Fibroblast of skin of right quadriceps (primary cell): ENCODE measurements around the gene FPR3.
"Not testable (repeated sequence)": the region's sequence is repeated elsewhere in the genome, so short reads cannot be mapped to it uniquely, and the experiment has no call there.

ENCODE experiments used
- DNase-seq: peaks from one replicate; pipeline ENCODE4 v3.0.0-alpha.2; 2013

The FPR3 gene

DNA sequence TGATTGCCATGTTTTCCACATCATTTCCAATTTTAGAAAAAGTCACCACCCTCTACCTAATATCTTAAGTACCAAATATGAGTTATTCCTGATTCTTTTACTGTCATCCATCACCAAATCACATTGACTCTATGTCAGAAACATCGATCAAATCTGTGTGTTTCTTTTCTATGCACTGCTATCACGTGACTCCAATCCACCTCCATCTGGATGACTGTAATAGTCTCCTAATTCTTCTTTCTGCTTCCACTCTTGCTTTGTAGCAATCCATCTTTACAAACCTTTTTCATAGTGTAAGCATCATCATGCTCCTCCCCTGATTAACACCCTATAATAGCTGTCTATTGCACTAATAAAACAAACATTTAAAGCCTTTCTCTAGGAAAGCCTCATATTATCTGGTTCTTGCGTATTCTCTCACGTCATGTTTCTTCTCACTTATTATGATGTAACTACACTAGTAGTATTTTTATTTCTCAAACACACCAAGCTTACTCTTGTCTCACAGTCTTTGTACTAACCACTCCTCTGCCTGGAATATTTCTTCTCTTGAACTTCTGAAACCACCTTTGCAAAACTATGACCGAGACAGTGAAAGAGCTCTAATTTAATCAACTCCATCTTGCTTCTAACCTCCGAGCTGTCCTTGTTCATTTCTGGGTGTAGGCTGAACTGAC is 10.7 kb upstream of the FPR3 start:
- no peak for DNase-seq

DNA sequence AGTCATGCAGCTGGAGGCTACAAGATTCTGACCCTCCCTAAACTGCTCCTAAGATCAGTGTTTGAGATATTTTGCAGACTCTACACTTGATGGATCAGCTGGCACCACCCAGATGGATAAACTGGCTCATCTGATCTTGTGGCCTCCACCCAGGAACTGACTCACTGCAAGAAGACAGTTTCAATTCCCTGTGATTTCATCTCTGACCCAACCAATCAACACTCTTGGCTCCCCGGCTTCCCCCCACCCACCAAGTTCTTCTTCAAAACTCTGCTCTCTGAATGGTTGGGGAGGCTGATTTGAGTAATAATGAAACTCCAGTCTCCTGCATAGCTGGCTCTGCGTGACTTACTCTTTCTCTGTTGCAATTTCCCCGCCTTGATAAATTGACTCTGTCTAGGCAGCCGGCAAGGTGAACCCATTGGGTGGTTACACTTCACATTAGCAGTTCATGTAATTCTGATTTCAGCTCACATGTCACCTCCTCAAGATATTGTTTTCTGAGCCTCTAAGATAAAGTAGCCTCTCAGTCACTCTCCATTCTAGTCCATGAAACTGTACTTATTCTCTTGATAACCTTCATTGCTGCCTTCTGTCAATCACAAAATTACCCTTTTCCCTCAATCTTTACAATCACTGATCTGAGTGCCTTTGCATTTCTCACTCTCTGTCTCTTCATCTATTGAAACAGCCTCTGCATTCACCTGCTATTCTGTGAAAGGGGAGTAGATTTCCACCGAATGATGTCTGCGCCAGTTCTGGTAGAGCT is 9.9 kb upstream of the FPR3 start:
- peak; percentile 22 for DNase-seq

DNA sequence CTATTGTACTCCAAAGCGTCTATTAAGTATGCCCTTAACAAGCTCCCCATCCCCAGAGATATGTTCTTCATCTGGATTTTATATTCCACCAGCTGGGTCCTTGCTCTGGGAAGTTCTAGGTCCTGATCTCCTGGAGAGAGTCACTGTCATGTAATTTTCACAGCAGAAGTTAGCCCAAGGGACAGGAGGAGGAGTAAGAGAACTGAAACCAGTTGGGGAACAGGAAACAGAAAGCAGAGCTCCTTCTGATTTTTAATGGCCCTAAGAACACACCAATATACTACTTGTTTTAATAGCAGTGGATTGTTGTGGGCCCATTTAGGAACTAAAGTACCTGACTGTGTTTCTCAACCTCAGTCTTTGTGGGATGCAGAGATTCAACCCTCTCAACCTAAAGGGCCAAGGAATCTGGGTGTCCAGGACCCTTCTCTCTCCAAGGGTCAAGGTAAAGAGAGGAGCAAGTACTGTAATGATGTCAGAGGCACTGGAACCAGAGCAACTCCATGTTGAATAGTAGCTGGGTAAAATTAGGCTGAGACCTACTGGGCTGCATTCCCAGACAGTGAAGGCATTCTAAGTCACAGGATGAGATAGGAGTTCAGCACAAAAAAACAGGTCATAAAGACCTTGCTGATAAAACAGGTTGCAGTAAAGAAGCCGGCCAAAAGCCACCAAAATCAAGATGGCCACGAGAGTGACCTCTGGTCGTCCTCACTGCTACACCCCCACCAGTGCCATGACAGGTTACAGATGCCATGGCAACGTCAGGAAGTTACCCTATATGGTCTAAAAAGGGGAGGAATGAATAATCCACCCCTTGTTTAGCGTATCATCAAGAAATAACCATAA is 8.1 kb upstream of the FPR3 start:
- DNase-seq = no peak

DNA sequence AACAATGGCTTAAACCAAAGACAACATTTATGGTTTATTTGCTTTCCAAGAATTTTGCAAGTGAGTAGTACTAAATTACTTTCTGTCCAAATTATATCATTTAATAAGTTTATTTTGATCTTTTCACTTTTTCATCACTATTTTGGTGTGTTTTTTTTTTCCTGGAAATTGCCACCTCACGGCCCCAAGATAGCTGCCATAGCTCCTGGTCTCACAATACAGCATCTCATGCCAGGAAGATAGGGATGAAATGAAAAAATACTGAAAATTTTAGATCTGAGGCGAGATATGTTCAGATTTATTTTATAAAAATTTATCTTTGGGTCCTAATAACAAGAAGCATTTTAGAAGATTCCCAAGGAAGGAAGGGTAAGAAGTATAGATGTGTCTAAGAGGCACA is 6.9 kb upstream of the FPR3 start:
- DNase-seq = no peak

- DNase-seq = no peak
Observed at GRCh38 chr19:51789061-51789795, 5.7 kb upstream of the FPR3 start.

DNA sequence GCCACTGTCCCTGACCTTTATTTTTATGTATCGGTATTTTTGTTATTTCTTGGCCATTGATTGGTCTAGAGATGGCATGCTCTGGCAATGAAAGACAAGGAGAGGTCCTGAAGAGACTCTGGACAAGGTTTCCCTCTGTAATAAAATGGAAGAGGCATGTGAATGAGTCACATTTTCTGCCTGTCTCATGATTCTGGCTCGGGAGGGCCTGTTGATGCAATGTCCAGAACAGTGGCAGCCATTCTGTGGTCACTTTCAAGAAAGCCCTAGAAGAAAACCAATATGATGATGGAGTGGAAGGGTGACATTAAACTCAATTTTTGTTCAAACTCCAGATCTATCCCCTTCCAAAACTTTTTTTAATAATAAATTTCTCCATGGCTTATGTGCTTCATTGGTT is 2.0 kb upstream of the FPR3 start:
- DNase-seq = no peak

- no peak for DNase-seq
Observed at GRCh38 chr19:51793994-51794393, 963 bp upstream of the FPR3 start.

DNA sequence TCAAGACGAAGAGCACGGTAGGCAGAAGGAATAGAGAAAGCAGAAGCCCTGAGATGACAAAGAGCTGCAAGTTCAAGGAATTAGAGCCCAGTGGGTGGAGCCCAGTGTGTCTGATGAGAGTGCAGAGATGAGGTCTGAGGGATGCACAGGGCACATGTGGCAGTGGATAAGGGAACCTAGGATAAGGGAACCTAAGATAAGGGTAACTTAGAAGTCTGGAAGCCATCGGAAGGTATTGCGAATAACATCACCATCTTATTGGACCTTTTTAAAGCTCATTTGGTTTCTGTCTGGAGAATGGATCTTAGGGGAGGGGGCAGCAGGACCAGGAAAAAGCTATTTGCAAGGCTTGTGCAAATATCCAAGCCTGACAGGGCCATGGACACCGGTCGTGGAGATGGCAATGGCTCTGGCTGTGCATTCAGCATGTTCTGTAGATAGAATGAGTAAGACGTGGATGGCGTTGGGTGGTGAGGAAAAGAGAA is 1.3 kb downstream of the FPR3 start:
- no peak for DNase-seq

DNA sequence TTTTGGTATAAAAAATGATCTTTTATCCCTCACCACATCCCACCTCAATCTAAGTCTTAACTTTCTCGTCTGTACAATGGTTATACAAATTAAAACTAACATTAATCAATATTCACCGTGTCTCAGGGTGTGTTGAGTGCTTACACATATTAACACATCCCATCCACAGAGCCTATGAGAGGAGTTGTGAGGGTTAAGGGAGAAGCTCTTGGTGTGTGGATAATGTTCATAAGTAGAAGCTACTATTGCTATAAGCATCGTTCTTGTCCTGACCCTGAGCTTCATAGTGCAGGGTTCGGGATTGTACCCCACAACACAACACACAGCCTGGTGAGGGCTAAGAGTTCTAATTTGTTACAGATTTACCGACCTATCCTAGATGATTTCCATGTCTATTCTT is 2.5 kb downstream of the FPR3 start:
- DNase-seq = no peak

DNA sequence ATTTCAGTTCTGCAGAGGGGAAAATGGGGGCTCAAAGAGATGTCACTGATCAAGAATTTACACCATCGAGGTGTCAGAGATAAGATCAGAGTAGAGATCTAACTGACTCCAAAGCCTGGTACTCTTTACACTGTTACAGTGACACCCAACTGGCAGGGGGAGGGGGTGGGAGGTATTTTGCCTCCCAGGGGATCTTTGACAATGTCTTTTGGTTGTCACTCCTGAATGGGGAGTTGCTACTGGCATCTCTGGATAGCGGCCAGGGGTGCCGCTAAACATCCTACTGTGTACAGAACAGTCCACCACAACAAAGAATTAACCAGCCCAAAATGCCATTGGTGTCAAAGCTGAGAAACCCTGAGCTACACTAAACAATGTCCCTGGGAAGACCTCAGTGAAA is 3.1 kb downstream of the FPR3 start:
- DNase-seq = no peak

DNA sequence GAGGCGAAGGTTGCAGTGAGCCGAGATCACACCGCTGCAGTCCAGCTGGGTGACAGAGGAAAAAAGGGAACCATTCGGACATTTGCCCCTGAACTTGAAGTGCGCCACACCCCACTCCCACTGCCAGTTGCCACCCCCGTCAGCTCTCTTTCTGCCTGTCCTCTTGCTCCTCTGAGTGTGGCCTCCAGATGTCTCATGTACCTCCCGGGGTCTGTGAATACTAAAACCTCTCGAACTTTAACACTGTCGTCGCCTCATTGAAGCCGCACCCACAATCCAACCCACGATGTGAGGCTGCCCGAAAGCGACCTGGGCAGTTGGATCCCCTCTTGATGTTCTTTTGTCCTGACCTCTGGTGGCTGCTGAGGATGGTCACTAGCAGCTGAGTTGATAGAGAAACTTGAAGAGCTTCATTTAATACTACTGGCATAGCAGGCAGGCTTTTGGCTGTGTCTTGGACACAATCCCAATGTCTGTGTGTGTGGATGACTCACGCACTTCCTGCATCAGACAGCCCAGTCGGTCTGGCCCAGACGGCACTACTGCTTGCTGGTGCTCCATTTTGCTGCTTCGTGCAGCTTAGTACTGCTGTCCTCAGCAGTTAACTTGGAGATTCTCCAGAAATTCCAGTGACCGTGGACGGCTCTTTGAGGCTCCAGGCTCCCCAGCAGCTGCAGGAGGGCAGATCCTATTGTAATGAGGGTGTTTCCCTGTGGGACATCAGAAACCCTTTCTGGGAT is 4.2 kb downstream of the FPR3 start:
- peak; percentile 90 for DNase-seq

GRCh38 chr19:51799774-51800472 is 5.0 kb downstream of the FPR3 start:
- no peak for DNase-seq

DNA sequence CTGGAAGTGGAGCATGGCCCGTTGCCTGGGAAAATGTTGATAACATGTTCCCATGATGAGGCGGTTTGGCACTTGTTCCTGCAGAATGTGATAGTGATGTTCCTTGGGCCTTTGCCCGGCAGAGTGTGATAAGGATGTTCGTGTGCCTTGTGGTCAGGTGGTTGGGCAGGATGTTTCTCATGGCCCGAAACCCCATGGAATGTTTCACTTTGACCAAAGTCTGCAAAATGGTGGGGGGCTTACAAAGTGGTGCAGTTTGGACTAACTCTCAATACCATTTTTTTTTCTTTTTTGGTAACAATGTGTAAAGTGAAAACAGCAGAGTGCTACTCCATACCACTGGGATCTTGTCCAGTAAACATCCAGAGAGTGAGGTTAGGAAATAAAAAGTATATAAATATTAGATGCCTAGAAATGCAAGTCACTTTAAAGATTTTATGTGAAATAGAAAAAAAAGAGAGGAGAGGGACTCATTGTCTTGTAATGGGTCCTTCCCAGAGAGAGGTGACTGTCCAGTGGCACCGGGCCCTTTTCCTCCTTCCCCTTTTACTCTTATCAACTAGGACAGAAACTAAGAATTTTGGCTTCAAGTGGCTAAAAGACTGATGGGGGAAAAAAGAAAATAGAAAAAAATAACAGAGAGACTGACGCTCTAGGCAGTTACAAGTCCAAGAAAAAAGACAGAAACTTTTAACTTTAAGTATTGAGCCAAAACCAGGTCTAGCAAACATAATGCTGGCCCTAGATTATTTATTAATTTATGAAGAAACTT is 5.7 kb downstream of the FPR3 start:
- DNase-seq = peak; percentile 3

- no peak for DNase-seq
Observed at GRCh38 chr19:51802775-51803174, 7.8 kb downstream of the FPR3 start.

DNA sequence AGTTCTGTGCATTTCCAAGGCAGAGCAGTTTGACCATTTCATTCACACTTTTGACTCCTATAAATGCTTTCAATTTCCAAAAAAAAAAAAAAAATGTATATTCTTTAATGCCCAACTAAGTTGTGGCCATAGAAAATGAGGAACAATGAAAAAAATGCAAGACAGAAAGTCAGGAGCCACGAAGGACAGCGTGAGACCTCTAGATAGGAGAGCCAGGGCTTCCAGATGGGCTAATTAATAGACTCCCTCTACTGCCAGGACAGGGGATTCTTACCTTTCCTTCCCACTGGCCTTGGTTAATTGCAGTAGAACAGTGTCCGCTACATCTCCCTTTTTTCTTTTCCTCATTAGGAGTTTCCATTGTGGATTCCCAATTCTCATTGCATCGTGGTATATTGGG is 8.6 kb downstream of the FPR3 start:
- DNase-seq = no peak

- DNase-seq = no peak
Observed at GRCh38 chr19:51803967-51804366, 9.0 kb downstream of the FPR3 start.

DNA sequence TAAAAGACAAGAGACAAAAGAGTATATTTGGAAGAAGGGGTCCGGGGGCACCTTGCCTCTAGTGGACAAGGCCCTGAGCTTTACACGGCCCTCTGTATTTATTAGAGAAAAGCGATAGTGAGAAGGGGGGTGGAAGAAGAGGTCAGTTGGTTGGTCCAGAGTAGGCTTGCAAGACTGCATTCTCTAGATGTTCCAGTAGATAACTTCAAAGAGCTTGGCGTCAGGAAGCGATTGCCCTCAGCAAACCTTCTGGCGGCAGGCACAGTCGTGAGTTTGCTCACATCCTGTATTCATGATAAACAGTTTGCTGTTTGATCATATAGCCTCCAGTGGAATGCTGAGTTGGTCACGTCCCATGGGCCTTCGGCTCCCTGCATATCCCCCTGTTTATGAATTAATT is 9.8 kb downstream of the FPR3 start:
- DNase-seq = not testable (repeated sequence)

GRCh38 chr19:51805396-51805795 is 10.4 kb downstream of the FPR3 start:
- DNase-seq = not testable (repeated sequence)

DNA sequence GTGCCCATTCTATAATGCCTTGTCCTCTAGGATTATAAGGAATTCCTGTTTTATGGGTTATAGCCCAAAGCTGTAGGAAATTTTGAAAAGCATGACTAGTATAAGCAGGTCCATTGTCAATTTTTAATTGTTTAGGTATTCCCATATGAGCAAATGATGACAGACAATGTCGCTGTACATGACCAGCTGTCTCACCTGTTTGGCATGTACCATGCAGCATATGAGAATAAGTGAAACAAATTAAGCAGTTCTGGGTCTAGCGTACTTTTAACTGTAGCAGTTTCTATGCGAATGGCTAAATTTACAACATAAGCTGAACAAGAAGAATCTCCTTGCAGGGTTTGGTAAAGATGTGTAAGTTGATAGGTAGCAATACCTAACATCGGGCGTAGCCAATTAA is 11.6 kb downstream of the FPR3 start:
- not testable (repeated sequence) for DNase-seq

DNA sequence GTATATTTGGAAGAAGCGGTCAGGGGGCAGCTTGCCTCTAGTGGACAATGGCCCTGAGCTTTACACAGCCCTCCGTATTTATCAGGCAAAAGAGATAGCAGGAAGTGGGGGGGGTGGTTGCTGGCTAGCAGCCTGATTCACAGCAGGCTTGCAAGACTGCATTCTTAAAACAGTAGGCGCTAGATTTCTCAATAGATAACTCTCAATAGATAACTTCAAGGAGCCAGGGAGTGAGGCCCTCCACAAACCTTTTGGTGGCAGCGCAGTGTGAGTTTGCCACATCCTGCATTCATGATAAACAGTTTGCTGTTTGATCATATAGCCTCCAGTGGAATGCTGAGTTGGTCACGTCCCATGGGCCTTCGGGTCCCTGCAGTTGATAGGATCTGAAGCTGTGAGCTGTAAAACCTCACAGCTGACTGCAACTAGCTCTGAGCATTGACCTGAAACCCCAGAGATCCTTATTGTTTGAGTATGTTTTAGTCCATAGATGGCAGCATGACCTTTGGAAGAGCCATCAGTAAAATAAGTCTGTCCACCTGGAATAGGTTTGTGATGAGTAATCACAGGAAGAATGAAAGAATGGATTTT is 12.2 kb downstream of the FPR3 start:
- peak; percentile 19 for DNase-seq
